Sigmoid colon (tissue), 3 donors: ENCODE results near the gene HINT2.

ENCODE experiments used
- CTCF ChIP-seq, 4 experiments: fragments of 450-650 bp in 3 of 4; fragments of 200-600 bp in 1 of 4; IDR thresholded peaks; one replicate each; pipeline ENCODE4 v1.5.1; 2016 to 2019; ENCODE audit warnings: antibody characterized with exemption in 4 of 4, mild to moderate bottlenecking in 3 of 4, moderate library complexity in 2 of 4
- POLR2A ChIP-seq, 2 donors: fragments of 450-650 bp; IDR thresholded peaks; one replicate each; pipeline ENCODE4 v1.6.1; 2016; ENCODE audit warnings: antibody characterized with exemption in 2 of 2, mild to moderate bottlenecking in 2 of 2, moderate library complexity in 2 of 2

- no peak for TF ChIP-seq POLR2A (IDR thresholded peaks at IDR 0.05)
- no peak for TF ChIP-seq CTCF (IDR thresholded peaks at IDR 0.05)
These were observed 43.3 kb downstream of the HINT2 start for GRCh38 chr9:35771534-35771933.
